ENCODE data around the gene CNMD. TPM values are rescaled to one million over a fixed set of nuclear protein-coding genes. Genes with fewer than 3 reads are reported as not detected.

The CNMD gene
- not detected in 2 replicates for total RNA-seq

DNA sequence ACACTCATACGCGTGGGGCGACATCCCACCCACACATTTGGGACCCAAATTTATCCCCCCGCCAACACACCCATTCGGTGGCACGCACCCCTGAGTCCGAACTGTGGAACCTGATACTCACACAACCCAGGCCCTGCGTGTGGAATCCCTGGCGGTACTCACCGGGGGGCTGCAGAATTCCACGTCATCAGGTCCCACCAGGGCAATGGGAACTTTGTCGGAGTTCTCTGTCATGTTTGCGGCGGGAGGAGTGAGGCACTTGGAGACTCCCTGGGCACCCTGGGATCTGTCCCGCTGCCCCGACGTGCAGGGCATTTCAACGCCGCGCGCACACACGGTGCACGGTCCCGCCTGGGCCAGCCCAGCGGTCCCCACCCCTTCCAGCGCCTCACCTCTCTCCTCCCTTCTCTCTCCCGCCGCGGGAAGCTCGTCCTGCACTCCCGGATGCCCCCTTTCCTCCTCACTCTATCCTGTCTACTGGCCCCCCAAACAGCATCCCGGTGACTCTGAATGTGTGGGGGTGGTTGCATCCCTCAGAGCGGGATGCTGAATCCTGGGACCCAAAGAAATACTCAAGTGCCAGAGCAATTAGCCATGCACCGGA, at the start of gene CNMD:
TSS of gene CNMD (minus strand) at position 353 of the 604 bp plus-strand sequence. CDS start at position 234, 119 bp downstream.

Other genes starting within 250 kb of the CNMD start
- gene HNRNPA1L2, start 97.4 kb downstream of the CNMD start, total RNA-seq: 1.5 and 3.2 TPM in 2 replicates
- gene SUGT1, start 87.0 kb downstream of the CNMD start, total RNA-seq: 29.0 and 37.2 TPM in 2 replicates
- not detected in 2 replicates for gene PCDH8, start 108.8 kb upstream of the CNMD start, total RNA-seq

Data from bladder microvascular endothelial cell (primary cell).